HEK293 (cell line): ENCODE measurements around the gene RGS7BP.

Source experiments
- ZFP69B ChIP-seq: fragments of 450-650 bp; formaldehyde crosslinking; IDR thresholded peaks from 2 replicates; pipeline ENCODE4 v1.5.1; 2016; ENCODE audit warnings: missing biosample characterization, missing genetic modification characterization
- TF ChIP-seq, protein P1 (sequence below): fragments of 450-650 bp; formaldehyde crosslinking; IDR thresholded peaks from 2 replicates; pipeline ENCODE4 v1.5.1; 2016; ENCODE audit warnings: missing biosample characterization, missing genetic modification characterization

DNA sequence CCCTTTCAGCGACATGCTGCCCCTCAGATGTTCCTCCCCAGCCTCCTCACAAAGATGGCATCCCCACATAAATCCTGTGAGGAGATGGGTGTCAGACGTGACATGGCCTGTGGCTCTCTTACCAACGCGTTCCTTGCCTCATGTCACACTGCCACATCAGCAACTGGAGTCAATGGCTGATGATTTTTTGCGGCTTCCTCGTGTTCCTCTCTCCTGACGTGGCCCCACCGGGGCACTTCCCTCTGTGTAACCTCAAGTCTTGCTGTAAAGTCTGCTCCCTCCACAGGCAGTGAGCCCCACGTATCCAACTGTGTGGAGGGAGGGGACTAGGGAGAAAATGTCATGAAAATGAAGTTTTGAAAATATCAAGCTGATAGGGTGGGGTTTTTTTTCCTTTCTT, 131.3 kb downstream of the RGS7BP start:
- TF ChIP-seq ZFP69B = no peak
- TF ChIP-seq, protein P1, sequence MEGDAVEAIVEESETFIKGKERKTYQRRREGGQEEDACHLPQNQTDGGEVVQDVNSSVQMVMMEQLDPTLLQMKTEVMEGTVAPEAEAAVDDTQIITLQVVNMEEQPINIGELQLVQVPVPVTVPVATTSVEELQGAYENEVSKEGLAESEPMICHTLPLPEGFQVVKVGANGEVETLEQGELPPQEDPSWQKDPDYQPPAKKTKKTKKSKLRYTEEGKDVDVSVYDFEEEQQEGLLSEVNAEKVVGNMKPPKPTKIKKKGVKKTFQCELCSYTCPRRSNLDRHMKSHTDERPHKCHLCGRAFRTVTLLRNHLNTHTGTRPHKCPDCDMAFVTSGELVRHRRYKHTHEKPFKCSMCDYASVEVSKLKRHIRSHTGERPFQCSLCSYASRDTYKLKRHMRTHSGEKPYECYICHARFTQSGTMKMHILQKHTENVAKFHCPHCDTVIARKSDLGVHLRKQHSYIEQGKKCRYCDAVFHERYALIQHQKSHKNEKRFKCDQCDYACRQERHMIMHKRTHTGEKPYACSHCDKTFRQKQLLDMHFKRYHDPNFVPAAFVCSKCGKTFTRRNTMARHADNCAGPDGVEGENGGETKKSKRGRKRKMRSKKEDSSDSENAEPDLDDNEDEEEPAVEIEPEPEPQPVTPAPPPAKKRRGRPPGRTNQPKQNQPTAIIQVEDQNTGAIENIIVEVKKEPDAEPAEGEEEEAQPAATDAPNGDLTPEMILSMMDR (tag by site-specific recombination) = no peak
